Endothelial cell (in vitro differentiated cells): ENCODE data around the gene COBL. TPM values are rescaled to one million over a fixed set of nuclear protein-coding genes. Genes with fewer than 3 reads are reported as not detected.

Source experiments
- DNase-seq: peaks from one replicate; pipeline ENCODE4 v3.0.0; 2021; ENCODE audit warnings: low spot score
- H3K27ac Mint-ChIP-seq: one replicate; pipeline ENCODE4 v1.8.0; 2021; ENCODE audit warnings: mixed read lengths, inconsistent platforms; ENCODE audit not compliant: unreplicated experiment
- H3K27me3 Mint-ChIP-seq: one replicate; pipeline ENCODE4 v1.8.0; 2021; ENCODE audit warnings: mild to moderate bottlenecking, moderate library complexity, mixed read lengths, inconsistent platforms; ENCODE audit not compliant: unreplicated experiment
- H3K36me3 Mint-ChIP-seq: one replicate; pipeline ENCODE4 v1.8.0; 2021; ENCODE audit warnings: mild to moderate bottlenecking, low read depth, mixed read lengths, inconsistent platforms; ENCODE audit not compliant: unreplicated experiment
- H3K4me1 Mint-ChIP-seq: one replicate; pipeline ENCODE4 v1.8.0; 2021; ENCODE audit warnings: mild to moderate bottlenecking, mixed read lengths, inconsistent platforms; ENCODE audit not compliant: unreplicated experiment
- H3K4me3 Mint-ChIP-seq: one replicate; pipeline ENCODE4 v1.8.0; 2021; ENCODE audit warnings: mild to moderate bottlenecking, mixed read lengths, inconsistent platforms; ENCODE audit not compliant: unreplicated experiment
- H3K9me3 Mint-ChIP-seq: one replicate; pipeline ENCODE4 v1.8.0; 2021; ENCODE audit warnings: mixed read lengths, inconsistent platforms; ENCODE audit not compliant: unreplicated experiment
- CTCF ChIP-seq: fragments of 200-600 bp; sonication (generic); IDR thresholded peaks from one replicate; pipeline ENCODE4 v1.5.0; 2021; ENCODE audit warnings: antibody characterized with exemption; ENCODE audit not compliant: unreplicated experiment
- total RNA-seq: library from RNA; stranded (reverse); fragmentation: NEBNext Ultra II Directional; extraction: Animal tissue kit (Norgen Biotek cat#: 25700); gene quantifications from one replicate; pipeline ENCODE4 v1.2.1, GENCODE V29; 2021; ENCODE audit not compliant: unreplicated experiment

The COBL gene
- total RNA-seq, 1 donor from 2014 or later, result 1.8 TPM

DNA sequence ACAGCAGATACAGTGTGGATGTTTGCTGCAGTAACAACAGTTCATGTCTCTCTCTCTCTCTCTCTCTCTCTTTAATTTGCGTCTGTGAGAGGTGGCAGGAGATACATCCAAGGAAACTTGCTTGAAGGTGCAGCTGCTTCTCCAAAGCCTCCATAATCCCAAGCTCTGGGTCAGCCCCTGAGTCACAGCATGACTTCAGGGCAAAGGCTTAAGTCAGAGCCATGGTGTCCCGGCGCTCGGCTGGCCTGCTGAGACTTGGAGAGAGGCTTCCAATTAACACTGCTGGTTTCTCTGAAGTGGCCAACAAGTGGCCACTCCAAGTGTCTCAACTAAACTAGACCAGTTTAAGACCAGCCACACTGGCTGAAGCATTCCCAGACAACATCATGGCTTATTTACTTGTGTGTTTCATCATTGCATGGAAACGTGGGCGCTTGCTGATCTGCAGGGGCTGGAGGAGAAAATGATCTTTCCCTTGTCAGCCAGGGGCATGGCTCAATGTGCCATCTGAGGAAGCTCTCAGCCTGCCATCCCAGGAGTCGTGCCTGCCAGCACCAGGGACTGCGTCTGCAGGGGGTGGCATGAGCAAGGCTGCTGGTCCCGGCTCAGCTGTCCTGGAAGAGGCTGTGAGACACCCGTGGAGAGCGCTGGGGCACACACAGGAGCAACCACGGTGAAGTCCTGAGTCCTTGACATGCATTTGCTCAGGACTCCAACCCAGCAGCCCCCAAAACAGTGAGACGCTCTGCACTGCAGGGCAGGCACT lies 254.2 kb downstream of the COBL start:
- DNase-seq, result no peak
- TF ChIP-seq CTCF, result no peak
- H3K4me3 Mint-ChIP-seq, result no peak overlapping the region
- no peaks in the 10 kb centered on the region for H3K9me3 Mint-ChIP-seq
- H3K36me3 Mint-ChIP-seq, result peaks cover 6% of the 10 kb centered on the region
- peaks cover 7% of the 10 kb centered on the region for H3K27me3 Mint-ChIP-seq
- H3K4me1 Mint-ChIP-seq, result peaks cover 5% of the 10 kb centered on the region
- no peak overlapping the region for H3K27ac Mint-ChIP-seq

- no peak overlapping the region for H3K27ac Mint-ChIP-seq
- no peak overlapping the region for H3K4me3 Mint-ChIP-seq
- H3K9me3 Mint-ChIP-seq, result no peaks in the 10 kb centered on the region
- H3K4me1 Mint-ChIP-seq, result peaks cover 7% of the 10 kb centered on the region
- DNase-seq, result no peak
- H3K27me3 Mint-ChIP-seq, result peaks cover 11% of the 10 kb centered on the region
- H3K36me3 Mint-ChIP-seq, result peaks cover 6% of the 10 kb centered on the region
- peak; percentile 40 for TF ChIP-seq CTCF
These were observed 256.1 kb downstream of the COBL start for GRCh38 chr7:51060536-51060935.

DNA sequence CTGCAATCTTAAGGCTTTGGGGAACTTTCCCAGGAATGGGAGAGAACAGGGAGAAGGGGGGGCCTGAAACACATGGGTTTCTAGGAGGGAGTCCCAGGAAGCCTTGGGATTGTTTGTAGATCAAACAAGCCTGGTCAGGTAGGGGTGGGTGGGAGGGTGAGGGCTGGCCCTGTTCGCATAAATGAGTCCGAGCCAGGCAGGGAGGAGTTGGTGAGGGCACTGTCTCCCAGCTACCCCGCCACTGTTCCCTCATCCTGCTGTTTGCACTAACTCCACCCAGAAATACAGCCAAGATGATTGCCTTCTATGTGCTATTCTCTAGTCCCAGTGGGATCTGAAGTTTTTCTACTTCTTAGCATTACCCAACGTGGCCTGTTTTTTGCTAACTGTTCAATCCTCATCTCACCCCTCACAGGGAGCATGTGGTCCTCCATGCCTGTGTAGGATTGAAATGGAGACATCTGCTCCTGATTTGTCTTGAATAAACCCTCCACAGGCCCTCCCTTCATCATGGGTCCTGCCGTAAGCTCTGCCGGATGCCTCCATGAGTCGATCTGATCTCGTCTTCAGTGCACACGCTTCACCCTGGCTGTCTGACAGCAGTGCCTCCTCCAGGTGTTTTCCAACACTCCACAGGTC lies 257.0 kb downstream of the COBL start:
- peaks cover 5% of the 10 kb centered on the region for H3K4me1 Mint-ChIP-seq
- peaks cover 9% of the 10 kb centered on the region for H3K27me3 Mint-ChIP-seq
- no peak overlapping the region for H3K4me3 Mint-ChIP-seq
- no peaks in the 10 kb centered on the region for H3K9me3 Mint-ChIP-seq
- H3K36me3 Mint-ChIP-seq, result peaks cover 3% of the 10 kb centered on the region
- TF ChIP-seq CTCF, result no peak
- no peak overlapping the region for H3K27ac Mint-ChIP-seq
- DNase-seq, result no peak

DNA sequence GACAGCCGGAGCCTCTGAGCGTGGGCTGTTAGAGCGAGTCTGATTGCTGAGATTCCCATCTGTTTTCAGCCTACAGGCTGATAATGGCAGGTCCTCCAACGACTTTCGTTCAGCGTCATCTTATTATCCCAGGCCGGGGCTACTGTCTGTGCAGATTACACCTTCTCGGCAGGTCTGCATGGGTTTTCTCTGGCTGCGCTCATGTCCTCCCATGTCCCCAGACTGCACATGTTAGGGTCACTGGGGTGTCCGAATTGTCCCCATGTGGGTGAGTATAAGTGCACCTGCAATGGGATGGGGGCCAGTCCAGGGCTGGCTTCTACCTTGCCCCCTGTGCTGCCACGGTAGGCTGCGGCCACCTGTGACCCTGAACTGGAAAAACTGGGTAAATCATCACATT lies 257.8 kb downstream of the COBL start:
- Mint-ChIP-seq H3K27ac (no peak overlapping the region), H3K36me3 (no peaks in the 10 kb centered on the region), H3K4me3 (no peak overlapping the region), H3K27me3 (peaks cover 6% of the 10 kb centered on the region), H3K9me3 (no peaks in the 10 kb centered on the region), H3K4me1 (peaks cover 5% of the 10 kb centered on the region)
- no peak for DNase-seq
- TF ChIP-seq CTCF, result no peak
